Brain microvascular endothelial cell (primary cell): ENCODE results near the gene ALS2CL.

Experiments used
- DNase-seq: peaks from one replicate; pipeline ENCODE4 v3.0.0-alpha.2; 2020
- H3K27ac ChIP-seq: fragments of 250-450 bp; sonication (Bioruptor Pico); 2 replicates; pipeline ENCODE4 v1.5.1; 2020; ENCODE audit warnings: mild to moderate bottlenecking, moderate library complexity
- H3K27me3 ChIP-seq: fragments of 250-450 bp; sonication (Bioruptor Pico); replicated peaks from 2 replicates; pipeline ENCODE4 v1.5.1; 2020; ENCODE audit warnings: mild to moderate bottlenecking
- H3K36me3 ChIP-seq: fragments of 250-450 bp; sonication (Bioruptor Pico); replicated peaks from 2 replicates; pipeline ENCODE4 v1.5.1; 2020; ENCODE audit warnings: mild to moderate bottlenecking
- H3K4me3 ChIP-seq: 2 replicates; pipeline ENCODE4 v1.5.1; 2011; ENCODE audit warnings: low read depth, mild to moderate bottlenecking, control low read depth, low read length, moderate library complexity
- in situ Hi-C: cut with HindIII; loops from 2 replicates; pipeline ENCODE4 v1.10.0; 2017; ENCODE audit warnings: low sequenced_read_pairs, low pct_ligation_motif_present
- TF ChIP-seq, protein P1 (sequence below): IDR thresholded peaks from 2 replicates; pipeline ENCODE4 v1.5.1; 2011; ENCODE audit warnings: low read depth, mild to moderate bottlenecking, moderate library complexity, low read length, control low read depth, inconsistent platforms; ENCODE audit errors: missing control alignments

The ALS2CL gene

DNA sequence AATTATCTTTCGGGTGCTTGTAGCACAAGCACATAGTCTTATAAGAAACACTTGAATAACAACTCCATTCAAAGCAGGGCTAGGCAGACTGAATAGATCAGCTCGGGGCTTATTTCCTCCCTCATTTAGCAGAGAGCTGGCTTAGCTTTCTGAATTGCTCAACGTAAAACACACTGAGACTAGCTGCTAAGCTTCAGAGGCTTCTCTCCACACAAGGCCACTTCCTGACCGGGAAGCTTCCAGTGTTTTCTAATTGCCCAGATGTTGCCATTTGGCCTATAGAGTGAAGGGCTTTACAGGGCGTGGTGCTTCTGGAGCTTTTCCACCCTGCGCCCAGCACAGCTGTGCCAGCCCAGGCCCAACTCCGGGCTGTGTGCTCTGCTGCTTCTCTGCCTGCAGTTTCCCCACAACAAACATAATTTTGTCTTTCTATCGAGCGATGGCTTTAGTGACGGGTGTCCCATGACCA, 64.5 kb downstream of the ALS2CL start:
- TF ChIP-seq, protein P1, sequence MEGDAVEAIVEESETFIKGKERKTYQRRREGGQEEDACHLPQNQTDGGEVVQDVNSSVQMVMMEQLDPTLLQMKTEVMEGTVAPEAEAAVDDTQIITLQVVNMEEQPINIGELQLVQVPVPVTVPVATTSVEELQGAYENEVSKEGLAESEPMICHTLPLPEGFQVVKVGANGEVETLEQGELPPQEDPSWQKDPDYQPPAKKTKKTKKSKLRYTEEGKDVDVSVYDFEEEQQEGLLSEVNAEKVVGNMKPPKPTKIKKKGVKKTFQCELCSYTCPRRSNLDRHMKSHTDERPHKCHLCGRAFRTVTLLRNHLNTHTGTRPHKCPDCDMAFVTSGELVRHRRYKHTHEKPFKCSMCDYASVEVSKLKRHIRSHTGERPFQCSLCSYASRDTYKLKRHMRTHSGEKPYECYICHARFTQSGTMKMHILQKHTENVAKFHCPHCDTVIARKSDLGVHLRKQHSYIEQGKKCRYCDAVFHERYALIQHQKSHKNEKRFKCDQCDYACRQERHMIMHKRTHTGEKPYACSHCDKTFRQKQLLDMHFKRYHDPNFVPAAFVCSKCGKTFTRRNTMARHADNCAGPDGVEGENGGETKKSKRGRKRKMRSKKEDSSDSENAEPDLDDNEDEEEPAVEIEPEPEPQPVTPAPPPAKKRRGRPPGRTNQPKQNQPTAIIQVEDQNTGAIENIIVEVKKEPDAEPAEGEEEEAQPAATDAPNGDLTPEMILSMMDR: no peak
- no peak overlapping the region for H3K4me3 ChIP-seq
- no peak for DNase-seq
- in situ Hi-C loops: loop anchor here (25.0 kb wide), 1 partner anchor 142 kb away; the partner anchor contains the start of gene RTP3
- H3K27ac ChIP-seq: no peak overlapping the region
- no peaks in the 10 kb centered on the region for H3K27me3 ChIP-seq
- no peaks in the 10 kb centered on the region for H3K36me3 ChIP-seq

GRCh38 chr3:46627078-46627477, 66.4 kb downstream of the ALS2CL start:
- in situ Hi-C loops: loop anchor here (25.0 kb wide), 1 partner anchor 140 kb away; the partner anchor contains the start of gene RTP3
- TF ChIP-seq, protein P1: no peak
- Histone ChIP-seq H3K27me3 (no peaks in the 10 kb centered on the region), H3K4me3 (no peak overlapping the region), H3K27ac (no peak overlapping the region), H3K36me3 (no peaks in the 10 kb centered on the region)
- DNase-seq: no peak

GRCh38 chr3:46626039-46626438, 67.4 kb downstream of the ALS2CL start:
- DNase-seq: no peak
- no peak overlapping the region for H3K4me3 ChIP-seq
- in situ Hi-C loops: loop anchor here (25.0 kb wide), 1 partner anchor 139 kb away; the partner anchor contains the start of gene RTP3
- TF ChIP-seq, protein P1: no peak
- H3K27me3 ChIP-seq: no peaks in the 10 kb centered on the region
- no peak overlapping the region for H3K27ac ChIP-seq
- no peaks in the 10 kb centered on the region for H3K36me3 ChIP-seq

DNA sequence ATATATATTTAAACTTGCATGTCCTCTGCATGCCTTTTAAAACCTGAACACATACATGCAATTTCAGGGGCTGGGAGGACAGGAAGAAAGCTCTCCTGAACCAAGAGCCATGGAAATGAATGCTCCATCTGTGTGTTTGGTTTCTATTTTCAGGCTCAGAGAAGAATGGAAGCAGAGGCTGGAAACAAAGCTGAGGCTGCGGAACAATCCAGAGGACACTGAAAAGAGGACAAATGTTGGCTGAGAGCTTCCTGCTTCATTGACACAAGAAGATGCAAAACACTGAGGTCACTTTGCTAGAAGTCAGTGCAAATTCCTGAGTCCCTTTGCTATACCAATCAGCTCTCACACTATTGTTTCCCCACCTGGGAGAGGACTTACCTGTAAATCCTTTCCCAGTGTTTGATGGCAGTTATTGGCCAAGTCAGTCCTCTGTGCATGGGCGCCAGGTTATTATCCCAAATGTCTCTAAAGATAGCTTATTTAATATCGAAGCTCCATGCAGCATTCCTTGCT, 68.4 kb downstream of the ALS2CL start:
- TF ChIP-seq, protein P1: no peak
- Histone ChIP-seq H3K4me3 (no peak overlapping the region), H3K36me3 (no peaks in the 10 kb centered on the region), H3K27ac (no peak overlapping the region), H3K27me3 (no peaks in the 10 kb centered on the region)
- in situ Hi-C loops: loop anchor here (25.0 kb wide), 1 partner anchor 138 kb away; the partner anchor contains the start of gene RTP3
- DNase-seq: no peak

DNA sequence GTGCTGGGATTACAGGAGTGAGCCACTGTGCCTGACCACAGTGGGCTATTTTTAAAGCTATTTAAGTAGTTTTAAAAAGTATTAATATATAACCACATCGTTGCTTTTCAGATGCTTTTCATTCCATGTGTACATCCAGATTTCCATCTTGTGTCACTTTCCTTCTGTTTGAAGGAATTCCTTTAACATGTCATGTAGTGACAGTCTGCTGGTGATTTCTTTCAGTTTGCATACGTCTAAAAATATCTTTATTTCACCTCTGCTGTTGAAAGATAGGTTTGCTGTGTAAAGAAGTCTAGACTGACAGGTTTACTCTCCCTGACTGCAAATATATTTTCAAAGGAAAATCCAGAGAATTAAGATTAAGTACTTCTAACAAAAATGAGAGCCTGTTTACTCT, 68.9 kb downstream of the ALS2CL start:
- Histone ChIP-seq H3K27me3 (no peaks in the 10 kb centered on the region), H3K27ac (no peak overlapping the region), H3K4me3 (no peak overlapping the region), H3K36me3 (no peaks in the 10 kb centered on the region)
- TF ChIP-seq, protein P1: no peak
- DNase-seq: no peak
- in situ Hi-C loops: no loop called here
